HG03025 (cell line): Measurements from ENCODE around the gene ANXA7.

Experiments
- ATAC-seq: cut with Tn5 transposase; IDR thresholded peaks from one replicate; pipeline ENCODE4 v1.9.1; 2021; ENCODE audit warnings: mild to moderate bottlenecking, moderate library complexity; ENCODE audit not compliant: unreplicated experiment, low FRiP score

Gene ANXA7

DNA sequence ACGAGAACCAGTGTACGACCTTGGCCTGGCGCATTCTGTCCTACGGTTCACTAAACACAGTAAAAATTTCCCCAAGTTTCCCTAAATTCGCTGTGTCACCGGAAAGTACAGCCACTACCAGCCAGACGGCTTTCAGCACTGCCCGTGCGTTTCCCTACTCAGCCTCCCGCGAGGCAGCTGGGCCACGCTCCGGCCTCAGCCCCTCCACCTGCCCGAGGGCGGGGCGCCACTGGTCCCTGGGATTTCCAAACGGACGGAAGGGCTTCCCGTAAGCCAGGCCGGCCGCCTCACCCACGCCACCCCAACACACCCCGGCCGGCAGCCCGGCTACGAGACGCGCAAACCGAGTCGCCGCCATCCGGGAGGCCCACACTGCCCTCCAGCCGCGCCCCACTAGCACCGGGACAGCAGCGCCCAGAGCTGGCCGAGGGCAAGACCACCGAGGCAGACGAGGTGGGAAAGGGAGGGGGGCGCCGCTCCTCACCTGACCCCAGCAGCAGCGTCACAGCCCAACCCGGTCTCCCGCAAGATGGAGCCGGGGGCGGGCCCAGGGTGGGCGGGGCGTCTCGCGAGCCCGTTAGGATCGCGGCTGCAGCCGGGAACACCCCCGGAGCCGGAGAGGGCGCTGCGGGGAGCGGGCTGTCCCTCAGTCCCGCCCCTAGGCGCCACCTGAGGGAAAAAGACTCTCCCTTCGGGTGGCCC, at the start of gene ANXA7:
TSS of gene ANXA7 (minus strand) at position 531 of the 702 bp plus-strand sequence. CDS start 13,202 bp downstream, outside the sequence.
- ATAC-seq: peak; percentile 90

DNA sequence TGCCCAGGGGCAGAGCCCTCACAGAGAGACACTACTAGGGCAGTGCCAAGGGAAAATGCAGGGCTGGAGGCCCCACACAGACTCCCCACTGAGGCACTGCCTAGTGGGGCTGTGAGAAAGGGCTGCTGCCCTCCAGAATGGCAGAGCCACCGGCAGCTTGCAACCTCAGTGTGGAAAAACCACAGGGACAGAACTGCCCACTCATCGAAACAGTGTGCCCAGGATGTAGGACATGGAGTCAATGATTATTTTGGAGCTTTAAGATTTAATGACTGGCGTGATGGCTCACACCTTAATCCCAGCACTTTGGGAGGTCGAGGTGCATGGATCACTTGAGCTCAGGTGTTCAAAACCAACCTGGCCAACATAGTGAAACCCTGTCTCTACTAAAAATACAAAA, 47.0 kb upstream of the ANXA7 start:
- no peak for ATAC-seq

- ATAC-seq: no peak
These were observed 45.9 kb upstream of the ANXA7 start for GRCh38 chr10:73459683-73460314.

DNA sequence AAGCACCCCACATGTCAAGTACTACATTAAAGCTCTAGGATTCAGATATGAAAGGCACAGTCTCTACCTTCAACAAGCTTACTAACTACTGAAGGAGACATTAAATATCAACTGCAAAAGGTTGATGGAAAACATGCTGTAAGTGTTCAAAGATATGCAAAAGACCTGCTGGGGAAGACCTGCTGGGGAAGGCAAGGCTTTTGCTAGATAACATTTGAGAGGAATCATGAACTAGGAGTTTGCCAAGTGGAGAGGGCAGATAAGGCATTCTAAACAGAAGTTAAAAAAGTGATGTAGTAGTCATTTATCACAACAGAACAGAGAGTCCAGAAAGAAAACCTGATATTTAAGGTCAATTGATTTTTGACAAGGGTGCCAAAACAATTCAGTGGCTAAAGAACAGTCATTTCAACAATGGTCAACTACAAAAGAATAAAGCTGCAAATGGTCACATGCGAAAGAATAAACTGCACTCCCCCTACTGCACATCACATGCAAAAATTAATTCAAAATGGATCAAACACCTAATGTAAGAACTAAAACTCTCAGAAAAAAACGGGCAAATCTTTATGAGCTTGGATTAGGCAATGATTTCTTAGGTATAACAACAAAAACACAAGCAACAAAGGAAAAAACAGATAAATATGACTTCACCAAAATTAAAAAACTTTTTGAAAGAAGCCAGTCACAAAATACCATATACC, 42.5 kb upstream of the ANXA7 start:
- ATAC-seq: no peak

- no peak for ATAC-seq
These were observed 35.3 kb upstream of the ANXA7 start for GRCh38 chr10:73449113-73449512.

DNA sequence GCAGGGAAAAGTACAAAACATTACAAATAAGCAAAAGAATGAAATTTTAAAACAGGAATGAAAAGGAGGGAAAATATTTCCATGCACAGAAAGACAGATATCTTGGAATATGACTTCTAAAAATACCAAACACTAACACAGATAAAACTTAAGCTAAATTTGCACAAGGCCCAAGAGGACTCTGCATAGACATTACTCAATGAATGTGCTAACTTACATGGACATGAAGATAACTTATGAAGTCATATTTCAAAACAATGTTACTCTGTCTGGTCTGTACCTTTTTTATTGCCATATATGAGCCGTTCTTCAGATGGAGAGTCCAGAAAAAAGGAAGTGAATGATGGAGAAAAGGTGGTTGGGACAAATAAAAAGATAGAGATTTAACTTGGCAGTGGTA, 34.5 kb upstream of the ANXA7 start:
- no peak for ATAC-seq

GRCh38 chr10:73446926-73447325, 33.1 kb upstream of the ANXA7 start:
- no peak for ATAC-seq

DNA sequence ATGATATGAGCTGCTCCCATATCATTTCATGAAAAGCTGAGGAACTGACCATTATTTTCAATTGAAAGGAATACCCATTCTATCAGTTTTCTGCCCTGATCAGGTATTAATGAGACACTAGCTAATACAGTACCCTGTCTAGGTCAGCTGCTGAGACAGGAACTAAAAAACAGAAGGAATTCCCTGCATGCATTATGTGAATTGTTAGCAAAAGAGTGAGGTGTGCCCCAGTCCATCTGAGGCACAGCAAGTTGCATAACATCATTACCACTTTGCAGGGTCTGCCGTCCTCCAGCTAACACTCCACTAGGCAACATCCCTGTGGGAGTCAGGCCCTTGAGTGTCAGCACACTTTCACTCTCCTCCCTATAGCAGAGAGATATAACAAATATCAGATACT, 30.6 kb upstream of the ANXA7 start:
- no peak for ATAC-seq

- ATAC-seq: no peak
These were observed 25.9 kb upstream of the ANXA7 start for GRCh38 chr10:73439605-73440312.

GRCh38 chr10:73439055-73439454, 25.2 kb upstream of the ANXA7 start:
- no peak for ATAC-seq

DNA sequence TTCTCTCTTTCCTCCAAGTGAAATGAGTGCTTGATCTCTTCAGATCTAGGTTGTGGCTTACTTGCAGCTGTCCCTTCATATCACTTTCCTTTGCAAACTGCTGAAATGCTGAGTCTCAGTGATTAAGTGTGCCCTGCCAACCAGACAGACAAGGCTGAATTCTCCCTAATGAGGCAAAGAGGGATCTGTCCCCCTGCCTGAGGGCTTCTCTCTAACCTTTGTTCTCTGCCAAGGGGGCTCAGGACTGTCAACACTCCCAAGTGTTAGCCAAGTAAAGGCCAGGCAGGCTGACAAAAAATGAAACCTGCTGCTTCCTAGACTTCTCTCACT, 19.6 kb upstream of the ANXA7 start, which contains the start of gene MSS51:
TSS of gene MSS51 (minus strand) at position 24 of the 330 bp plus-strand sequence. CDS start 5,277 bp downstream, outside the sequence.
- no peak for ATAC-seq

DNA sequence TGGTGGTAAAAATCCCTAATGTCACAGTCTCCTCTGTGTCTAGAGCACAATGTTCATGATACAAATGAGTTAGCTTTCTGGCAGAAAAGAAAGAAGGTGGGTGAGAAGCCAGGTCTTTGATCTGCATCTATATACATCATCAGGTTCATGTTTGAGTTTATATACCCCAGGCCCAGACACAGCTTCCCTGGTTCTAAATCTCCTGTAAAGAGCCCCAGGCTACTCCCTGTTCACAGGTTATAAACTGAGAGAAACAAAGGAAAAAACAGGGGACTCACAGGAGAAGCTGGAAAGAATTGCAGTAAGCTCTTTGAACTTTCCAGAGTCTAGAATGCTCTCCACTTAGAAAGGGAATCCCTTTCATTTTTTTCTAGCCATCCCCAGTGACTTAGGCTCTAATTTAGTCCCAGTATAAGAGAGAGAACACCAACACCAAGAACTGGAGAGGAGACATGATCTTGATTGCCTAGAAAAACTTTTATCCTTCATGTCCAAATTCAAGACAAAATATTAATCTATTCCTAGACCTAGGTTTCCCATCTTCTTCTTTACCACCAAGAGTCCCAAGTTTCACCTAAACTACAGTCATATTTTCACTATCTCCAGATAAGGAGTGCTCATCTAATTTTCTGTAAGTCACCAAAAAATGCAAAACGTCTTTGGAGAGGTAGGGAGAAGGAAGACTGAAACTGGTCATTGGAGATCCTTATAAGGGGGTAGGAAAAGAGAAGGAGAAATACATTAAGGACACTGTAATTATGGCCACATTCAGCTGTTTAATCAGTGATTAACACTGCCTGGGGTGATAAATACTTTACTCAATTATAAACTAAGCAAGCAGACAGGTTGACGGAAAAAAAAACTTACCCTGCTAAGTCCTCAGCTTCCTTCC, 19.0 kb upstream of the ANXA7 start:
- ATAC-seq: no peak

- ATAC-seq: no peak
These were observed 12.5 kb upstream of the ANXA7 start for GRCh38 chr10:73426318-73426717.

GRCh38 chr10:73424478-73424877, 10.6 kb upstream of the ANXA7 start:
- no peak for ATAC-seq

GRCh38 chr10:73423309-73423708, 9.5 kb upstream of the ANXA7 start:
- no peak for ATAC-seq

DNA sequence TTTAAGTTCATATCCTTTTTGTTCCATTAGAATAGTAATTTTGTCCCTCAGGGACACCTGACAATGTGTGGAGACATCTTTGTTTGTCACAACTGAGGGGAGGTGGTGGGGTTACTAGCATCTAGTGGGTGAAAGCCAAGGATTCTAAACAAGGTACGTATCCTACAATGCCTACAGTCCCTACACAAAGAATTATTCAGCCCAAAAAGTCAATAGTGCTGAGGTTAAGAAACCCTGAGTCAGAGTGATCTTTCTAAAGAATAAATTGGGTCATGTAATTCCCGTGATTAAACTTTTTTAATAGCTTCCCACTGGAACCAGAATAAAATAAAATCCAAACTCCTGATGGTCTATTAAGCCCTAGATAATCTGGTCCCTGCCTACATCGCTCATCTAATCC, 2.7 kb upstream of the ANXA7 start:
- ATAC-seq: no peak

DNA sequence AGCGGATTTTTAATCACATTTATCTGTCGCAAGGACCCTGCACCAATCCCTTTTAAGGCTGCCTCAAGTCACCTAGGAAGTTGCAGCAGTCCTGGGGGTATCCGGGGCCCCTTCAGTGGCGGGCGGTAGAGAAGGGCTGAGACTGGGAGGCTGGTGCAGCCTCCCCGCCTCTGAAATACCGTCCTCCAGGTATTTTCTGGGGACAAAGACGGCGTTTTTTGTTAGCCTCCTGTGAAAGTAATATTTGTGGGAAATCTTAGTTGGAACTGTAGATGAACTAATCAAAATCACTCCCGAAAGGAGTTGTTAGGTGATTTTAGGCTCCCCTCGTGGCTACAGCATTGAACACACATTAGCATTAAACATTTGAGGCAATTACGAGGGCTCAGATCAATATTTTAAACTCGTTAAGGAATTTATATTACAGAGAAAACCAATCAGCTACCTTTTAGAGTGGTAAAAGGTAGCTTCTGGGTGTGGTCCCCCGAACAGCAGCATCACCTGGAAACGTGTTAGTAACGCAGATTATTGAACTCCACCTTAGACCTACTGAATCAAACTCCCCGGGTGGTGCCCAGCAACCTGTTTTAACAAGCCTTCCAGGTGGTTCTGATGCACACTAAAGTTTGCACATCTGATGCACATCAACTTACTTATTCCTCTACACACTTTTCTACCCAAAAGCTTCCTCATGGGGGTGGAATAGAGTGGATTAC, 530 bp upstream of the ANXA7 start:
- no peak for ATAC-seq

DNA sequence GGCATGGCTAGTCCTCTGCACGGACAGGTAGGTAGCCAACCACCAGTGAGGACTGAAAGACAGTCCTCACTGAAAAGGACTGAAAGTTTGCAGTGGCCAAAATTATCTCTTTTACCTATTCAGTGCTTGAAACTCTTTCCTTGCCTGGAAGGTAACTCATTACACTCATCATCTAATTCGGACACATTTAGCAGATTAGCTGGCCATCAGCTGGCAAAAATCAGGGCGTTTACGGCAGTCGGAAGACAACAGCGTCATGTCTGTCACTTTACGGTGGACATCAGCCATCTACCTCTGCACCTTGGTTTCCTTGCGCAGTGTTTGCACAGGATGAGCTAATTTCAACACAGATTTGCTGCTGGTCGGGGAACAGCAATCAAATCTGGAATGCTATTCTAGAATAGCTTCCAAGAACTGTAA, 740 bp downstream of the ANXA7 start:
- ATAC-seq: peak; percentile 22

- no peak for ATAC-seq
These were observed 3.0 kb downstream of the ANXA7 start for GRCh38 chr10:73410897-73411296.
